GM18505 (cell line): ENCODE measurements around the gene C1orf52.

ENCODE experiments used
- ATAC-seq: cut with Tn5 transposase; IDR thresholded peaks from one replicate; pipeline ENCODE4 v1.9.1; 2021; ENCODE audit not compliant: unreplicated experiment
- POLR2A ChIP-seq: IDR thresholded peaks from 4 replicates; pipeline ENCODE4 v1.6.1; 2011; ENCODE audit warnings: borderline replicate concordance; ENCODE audit not compliant: insufficient read depth, insufficient read length; ENCODE audit errors: extremely low read depth

C1orf52 gene

DNA sequence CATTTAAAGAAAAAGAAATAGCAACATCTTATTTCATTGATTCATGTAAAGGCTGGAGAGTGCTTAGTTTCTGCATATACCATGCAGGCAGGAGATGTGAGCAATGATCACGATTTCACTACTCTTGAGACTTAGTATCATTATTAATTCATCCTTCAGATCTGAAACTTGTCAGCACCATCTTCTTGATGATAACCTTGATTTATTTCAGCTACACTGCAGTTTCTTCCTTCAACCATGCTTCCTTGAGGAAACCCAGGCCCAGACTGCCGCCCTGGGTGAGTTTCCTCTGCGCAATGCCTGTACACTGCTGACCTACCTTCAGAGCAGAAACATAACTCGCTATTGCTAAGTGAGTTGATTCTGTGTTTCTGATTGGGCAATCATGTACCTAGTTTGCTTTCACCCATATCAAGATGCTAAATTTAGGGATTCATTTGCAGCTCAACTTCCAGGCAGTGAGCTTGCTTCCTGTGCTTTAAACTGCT lies 30.4 kb upstream of the C1orf52 start:
- TF ChIP-seq POLR2A = no peak
- ATAC-seq = no peak

DNA sequence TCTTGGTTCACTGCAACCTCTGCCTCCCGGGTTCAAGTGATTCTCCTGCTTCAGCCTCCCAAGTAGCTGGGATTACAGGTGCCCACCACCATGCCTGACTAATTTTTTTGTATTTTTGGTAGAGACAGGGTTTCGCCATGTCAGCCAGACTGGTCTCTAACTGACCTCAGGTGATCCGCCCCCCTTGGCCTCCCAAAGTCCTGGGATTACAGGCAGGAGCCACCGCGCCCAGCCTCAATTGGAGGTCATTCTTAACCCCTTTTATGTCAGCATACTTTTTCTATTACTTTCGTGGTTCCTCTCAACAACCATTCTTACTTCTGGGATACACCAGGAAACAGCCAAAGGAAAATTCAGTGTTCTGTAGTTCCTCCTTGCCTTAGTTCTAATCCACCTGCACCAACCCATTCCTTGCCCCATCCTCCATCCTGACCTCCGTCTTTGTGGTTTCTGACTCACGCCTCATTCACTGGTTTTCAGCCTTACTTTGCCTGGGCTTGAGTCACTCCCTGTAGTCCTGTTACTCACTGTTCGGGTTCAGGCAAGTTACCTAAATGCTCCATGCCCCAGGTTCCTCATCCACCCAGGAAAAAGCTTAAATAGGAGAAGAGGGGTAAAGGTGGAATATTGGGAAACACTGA lies 29.9 kb upstream of the C1orf52 start:
- TF ChIP-seq POLR2A = no peak
- no peak for ATAC-seq

DNA sequence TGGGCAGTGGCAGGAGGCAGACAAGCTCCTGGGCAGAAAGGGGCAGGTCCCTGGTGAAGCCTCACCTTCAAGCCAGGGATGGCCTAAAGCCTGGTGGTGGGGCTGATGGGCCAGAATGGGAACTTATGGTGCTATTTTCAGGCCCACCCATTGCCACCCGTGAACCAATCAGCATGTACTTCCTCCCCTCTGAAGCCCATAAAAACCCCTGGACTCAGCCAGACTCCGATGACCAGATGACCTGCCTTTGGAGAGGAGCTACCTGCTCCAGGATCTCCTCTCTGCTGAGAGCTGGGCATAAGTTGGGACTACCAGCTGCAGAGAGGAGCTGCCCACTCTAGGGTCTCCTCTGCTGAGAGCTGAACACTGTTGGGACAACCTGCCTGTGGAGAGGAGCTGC lies 24.7 kb upstream of the C1orf52 start:
- no peak for ATAC-seq

DNA sequence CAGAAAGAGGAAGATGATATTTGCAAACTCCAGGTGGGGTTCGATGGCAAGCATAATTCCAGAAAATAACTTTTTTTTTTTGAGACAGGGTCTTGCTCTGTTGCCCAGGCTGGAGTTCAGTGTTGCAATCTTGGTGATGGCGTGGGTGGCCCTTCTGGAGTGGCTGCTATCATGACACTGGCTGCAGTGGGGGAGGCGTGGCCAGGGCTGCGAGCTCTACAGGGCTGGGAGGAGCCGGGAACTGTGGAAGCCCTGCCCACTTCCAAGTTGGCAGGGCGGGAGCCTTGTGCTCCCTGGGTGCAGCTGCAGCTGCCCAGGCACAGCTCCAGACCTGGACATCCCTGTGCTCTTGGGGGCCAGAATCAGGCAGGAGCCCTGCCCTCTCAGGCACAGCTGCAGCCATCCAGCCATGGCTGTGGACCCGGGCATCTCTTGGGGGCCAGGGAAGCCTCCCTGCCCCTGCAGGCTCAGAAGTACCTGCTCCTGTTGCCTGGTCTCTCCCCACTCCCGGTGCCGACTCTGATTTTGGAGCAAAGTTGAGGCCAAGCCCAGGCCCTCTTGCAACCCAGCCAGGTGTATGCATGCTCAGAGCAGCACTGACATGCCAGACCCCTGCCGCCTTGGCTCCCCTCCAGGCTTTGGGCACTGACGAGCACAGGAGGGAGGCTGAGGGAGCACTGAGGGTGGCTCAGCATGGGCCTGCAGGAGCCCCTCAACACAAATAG lies 24.2 kb upstream of the C1orf52 start:
- no peak for TF ChIP-seq POLR2A

More for the DNA sequence above, 24.7 kb upstream of the C1orf52 start:
- TF ChIP-seq POLR2A = no peak

DNA sequence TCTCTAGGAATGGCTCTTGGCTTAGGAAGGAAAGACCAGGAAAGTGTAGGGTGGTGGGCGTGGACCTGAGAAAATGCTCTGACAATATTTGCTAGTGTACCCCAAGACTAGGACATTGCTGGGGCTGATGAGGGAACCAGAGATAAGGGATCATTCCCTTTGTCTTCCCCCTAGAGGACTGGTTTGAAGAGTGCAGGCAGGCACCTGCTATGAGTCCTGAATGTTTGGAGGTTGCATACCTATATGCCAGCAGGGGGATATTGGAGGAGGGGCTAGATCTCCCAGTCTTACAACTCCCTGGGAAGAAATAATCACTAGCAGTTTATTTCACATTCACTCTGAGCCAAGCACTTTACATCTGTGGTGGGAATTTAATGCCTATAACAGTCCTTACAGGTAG lies 23.0 kb upstream of the C1orf52 start:
- no peak for ATAC-seq
- TF ChIP-seq POLR2A = no peak

More for the DNA sequence above, 24.2 kb upstream of the C1orf52 start:
- ATAC-seq = no peak

DNA sequence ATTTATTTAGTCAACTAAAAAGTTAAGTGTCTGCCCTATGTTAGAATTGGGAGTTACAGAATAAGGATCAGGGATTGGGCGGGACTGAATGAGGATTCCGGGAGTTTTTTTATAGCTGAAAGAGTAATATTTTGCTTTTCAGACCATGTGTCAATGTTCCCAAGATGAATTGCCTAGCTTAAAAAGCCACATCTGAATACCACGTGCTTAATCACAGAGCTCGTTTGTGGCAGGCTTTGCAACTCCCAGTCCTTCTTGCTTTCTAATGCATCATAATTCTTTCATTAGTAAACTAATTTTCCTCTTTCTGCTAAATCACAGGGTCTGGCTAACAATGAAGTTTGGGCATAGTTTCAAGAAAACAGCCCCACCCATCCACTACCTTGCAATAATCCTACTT lies 21.2 kb upstream of the C1orf52 start:
- no peak for ATAC-seq
- TF ChIP-seq POLR2A = no peak

DNA sequence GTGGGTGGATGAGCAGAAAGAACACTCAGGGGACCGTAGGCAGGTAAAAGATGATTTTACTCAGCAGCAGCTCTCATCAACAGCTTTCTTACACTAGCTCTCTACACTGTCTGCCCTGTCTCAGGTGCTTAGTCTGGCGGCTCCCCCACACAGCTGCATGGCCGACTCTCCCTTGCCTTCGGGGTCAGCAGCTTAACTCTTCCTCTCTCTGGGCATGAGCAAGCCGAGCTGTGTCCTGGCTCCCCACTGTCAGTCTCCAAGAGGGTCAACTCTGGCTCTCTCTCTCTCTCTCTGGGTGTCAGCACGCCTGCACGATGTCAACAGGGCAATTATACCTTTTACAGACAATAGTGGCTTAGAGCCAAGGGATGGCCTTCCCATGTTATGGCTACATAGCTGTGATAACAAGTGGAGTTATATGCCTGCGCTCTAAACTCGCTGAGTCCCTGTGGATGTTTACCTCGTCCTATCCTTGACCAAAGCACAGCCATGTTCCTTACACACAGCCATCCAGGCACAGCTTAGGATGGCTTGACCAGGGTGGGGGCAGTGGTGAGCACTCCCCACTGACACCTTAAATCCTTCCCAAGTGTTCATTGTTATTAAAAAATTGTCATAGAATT lies 20.1 kb upstream of the C1orf52 start:
- no peak for ATAC-seq

DNA sequence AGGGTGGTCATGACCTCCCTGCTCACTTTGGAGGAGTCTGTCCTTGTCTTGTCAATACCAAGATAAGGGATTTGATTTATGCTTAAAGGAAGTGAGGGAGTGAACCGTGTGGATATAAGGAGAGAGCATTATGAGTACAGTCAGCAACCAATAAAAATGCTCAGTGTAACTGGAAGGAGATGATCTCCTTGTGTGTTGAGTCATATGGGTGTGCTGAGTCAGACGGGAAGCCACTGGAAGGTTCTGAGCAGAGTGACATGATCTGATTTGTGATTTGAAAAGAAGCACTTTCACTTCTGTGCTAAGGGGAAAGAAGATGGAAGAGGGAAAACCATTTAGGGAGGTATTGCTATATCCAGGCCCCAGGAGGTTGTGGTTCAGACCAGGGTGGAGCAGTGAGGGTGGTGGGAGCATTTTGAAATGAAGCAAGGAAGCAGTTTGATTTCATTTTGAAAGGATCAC lies 19.4 kb upstream of the C1orf52 start:
- no peak for ATAC-seq

More for the DNA sequence above, 20.1 kb upstream of the C1orf52 start:
- TF ChIP-seq POLR2A = no peak

DNA sequence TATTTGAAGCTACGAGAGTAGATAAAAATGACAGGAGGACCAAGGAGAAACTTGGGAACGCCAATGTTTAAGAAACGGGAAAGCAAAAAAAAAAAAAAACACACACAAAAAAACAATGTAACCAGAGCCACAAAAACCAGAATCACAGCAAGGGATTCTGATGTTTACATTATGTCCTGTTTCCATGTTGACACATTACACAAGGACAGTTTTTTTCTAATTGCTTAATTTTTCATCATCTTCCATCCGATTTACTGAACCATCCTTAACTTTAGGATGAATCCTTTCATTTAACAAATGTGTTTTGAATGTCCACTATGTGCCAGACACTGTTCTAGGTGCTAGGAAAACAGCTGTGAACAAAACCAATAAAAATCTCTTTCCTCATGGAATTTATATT lies 18.3 kb upstream of the C1orf52 start:
- ATAC-seq = no peak
- no peak for TF ChIP-seq POLR2A

More for the DNA sequence above, 19.4 kb upstream of the C1orf52 start:
- TF ChIP-seq POLR2A = no peak

DNA sequence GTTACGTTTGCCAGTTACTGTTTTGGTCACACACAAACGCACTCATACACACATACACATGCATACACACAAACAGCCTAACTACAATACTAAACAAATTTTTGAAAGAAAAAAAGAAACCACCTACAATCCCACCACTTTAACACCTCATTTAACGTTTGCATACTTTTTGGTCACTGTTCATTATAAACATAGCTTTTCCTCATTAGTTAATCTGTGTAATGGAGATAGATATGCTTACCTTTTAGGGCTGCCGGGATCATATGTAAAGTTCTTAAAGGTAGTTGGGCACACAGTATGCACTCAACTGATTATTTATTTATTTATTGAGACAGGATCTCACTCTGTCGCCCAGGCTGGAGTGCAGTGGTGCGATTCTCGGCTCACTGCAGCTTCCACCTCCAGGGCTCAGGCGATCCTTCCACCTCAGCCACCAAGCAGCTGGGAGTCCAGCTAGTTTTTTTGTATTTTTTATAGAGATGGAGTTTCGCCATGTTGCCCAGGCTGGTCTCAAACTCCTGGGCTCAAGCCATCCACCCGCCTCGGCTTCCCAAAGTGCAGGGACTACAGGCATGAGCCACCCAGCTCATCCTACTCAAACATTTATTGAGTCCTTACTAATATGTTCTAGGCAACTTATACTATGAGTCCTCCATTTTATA lies 17.6 kb upstream of the C1orf52 start:
- no peak for TF ChIP-seq POLR2A
- no peak for ATAC-seq

DNA sequence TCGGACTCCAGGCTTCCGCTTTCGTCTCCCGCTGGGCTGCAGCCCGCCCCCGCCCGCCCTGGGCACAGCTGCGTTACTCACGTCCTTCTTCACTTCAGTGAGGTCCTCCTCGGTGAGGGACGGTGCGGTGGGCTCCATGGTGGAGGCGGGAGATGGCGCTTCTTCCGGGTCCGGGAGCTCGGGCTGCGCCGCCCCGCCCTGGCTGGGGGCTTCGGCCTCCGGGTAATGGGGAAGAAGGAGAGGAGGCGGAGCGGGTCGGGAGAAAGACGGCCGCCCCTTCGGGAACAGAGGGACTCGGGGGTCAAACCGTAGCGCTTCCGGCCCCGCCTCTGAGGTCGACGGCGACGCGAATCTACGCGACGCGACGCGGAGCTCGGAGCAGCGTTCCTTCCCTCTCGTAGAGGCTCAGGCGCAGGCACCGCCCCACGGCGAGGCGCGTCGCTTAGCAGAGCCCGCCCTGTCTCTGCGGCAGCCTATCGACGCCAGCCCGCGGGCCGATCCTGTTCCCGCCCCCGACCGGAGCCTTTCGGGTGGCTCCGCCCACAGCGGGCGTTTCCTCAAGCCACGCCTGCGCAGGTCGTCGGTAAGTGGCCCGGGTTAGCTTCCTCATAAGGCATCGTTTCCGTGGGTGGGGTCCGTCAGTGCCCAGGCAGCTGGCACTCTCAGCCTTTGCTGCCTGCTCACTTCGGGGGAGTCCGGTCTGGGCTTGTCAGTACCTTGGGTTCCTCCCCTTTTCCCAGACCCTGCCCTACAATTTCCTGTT lies 16.9 kb upstream of the C1orf52 start, which contains the start of gene BCL10:
Gene BCL10, minus strand, starts transcription at position 418 of the 763 bp plus-strand sequence. Its CDS starts 280 bp downstream, at position 138.
- TF ChIP-seq POLR2A = peak; percentile 79
- ATAC-seq = peak; percentile 96

DNA sequence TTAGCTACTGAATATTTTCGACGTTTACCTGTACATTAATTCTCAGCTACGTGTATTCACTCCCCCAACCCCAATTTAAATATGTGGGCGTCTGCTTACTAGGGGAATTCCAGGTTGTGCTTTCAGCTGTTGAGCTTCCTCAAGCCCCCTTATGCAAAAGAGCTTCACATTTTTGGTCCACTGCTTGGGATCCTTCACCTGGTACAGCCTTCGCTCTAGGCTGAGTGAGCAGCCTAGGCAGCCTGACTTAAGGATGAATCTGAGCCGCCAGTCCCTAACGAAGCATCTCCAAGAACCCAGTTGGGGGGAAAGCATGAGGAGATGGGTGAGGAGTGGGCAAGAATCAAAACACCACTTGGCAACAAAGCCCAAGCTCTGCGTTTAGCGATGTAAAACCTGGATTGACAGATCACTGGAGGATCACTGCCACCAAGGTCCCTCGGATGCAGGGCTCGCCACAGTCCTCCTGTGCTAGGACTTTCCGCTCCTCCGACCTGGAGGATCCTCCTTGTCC lies 16.3 kb upstream of the C1orf52 start:
- ATAC-seq = no peak
- TF ChIP-seq POLR2A = peak; percentile 67
